MM.1S (cell line): ENCODE data around the gene RASL10B.

Experiments
- DNase-seq: peaks from one replicate; pipeline ENCODE4 v3.0.0-alpha.2; 2015
- H2AFZ ChIP-seq: fragments of 300-600 bp; sonication (generic); 2 replicates; pipeline ENCODE4 v1.6.0; 2016; ENCODE audit warnings: antibody characterized with exemption, low read length
- H3F3A ChIP-seq: fragments of 300-600 bp; sonication (generic); 2 replicates; pipeline ENCODE4 v1.6.1; 2016; ENCODE audit warnings: mild to moderate bottlenecking, antibody characterized with exemption, low read length, moderate library complexity, mixed read lengths; ENCODE audit not compliant: insufficient read depth
- H3K27ac ChIP-seq: fragments of 300-600 bp; sonication (generic); 2 replicates; pipeline ENCODE4 v1.5.1; 2016; ENCODE audit warnings: mild to moderate bottlenecking, low read length
- H3K27me3 ChIP-seq: fragments of 300-600 bp; sonication (generic); replicated peaks from 2 replicates; pipeline ENCODE4 v1.6.0; 2016; ENCODE audit warnings: low read length; ENCODE audit not compliant: insufficient read depth
- H3K36me3 ChIP-seq: fragments of 300-600 bp; sonication (generic); replicated peaks from 2 replicates; pipeline ENCODE4 v1.6.1; 2016; ENCODE audit warnings: mild to moderate bottlenecking, low read length, mixed read lengths; ENCODE audit not compliant: insufficient read depth
- H3K4me1 ChIP-seq: fragments of 300-600 bp; sonication (generic); 2 replicates; pipeline ENCODE4 v1.6.1; 2016; ENCODE audit warnings: low read length, mixed read lengths
- H3K4me2 ChIP-seq: fragments of 300-600 bp; sonication (generic); 2 replicates; pipeline ENCODE4 v1.6.0; 2016; ENCODE audit warnings: low read depth, low read length
- H3K4me3 ChIP-seq: fragments of 300-600 bp; sonication (generic); 2 replicates; pipeline ENCODE4 v1.5.1; 2016; ENCODE audit warnings: low read length, mixed read lengths
- H3K79me2 ChIP-seq: fragments of 300-600 bp; sonication (generic); 2 replicates; pipeline ENCODE4 v1.6.1; 2016; ENCODE audit warnings: mixed run types, low read length, mixed read lengths
- H3K9ac ChIP-seq: fragments of 300-600 bp; sonication (generic); 2 replicates; pipeline ENCODE4 v1.6.1; 2016; ENCODE audit warnings: low read length, mixed read lengths
- H3K9me2 ChIP-seq: fragments of 300-600 bp; sonication (generic); replicated peaks from 2 replicates; pipeline ENCODE4 v1.6.1; 2016; ENCODE audit warnings: mild to moderate bottlenecking, low read length, mixed read lengths; ENCODE audit not compliant: insufficient read depth
- H3K9me3 ChIP-seq: fragments of 300-600 bp; sonication (generic); replicated peaks from 2 replicates; pipeline ENCODE4 v1.6.1; 2016; ENCODE audit warnings: mild to moderate bottlenecking, low read length, mixed read lengths; ENCODE audit not compliant: insufficient read depth
- H4K20me1 ChIP-seq: fragments of 300-600 bp; sonication (generic); 2 replicates; pipeline ENCODE4 v1.6.1; 2016; ENCODE audit warnings: mild to moderate bottlenecking, low read length, moderate library complexity, mixed read lengths; ENCODE audit not compliant: insufficient read depth
- EZH2 ChIP-seq: fragments of 300-600 bp; sonication (generic); optimal IDR thresholded peaks from 2 replicates; pipeline ENCODE3; 2017; ENCODE audit warnings: low read depth, mild to moderate bottlenecking, antibody characterized with exemption, low read length, mixed read lengths
- EZH2phosphoT487 ChIP-seq: fragments of 300-600 bp; sonication (generic); IDR thresholded peaks from 2 replicates; pipeline ENCODE4 v1.6.1; 2018; ENCODE audit warnings: antibody characterized with exemption, low read length
- TF ChIP-seq, protein P1 (sequence below): fragments of 300-600 bp; sonication (generic); IDR thresholded peaks from 2 replicates; pipeline ENCODE4 v1.5.1; 2016; ENCODE audit warnings: antibody characterized with exemption, low read length, mixed read lengths

RASL10B gene

DNA sequence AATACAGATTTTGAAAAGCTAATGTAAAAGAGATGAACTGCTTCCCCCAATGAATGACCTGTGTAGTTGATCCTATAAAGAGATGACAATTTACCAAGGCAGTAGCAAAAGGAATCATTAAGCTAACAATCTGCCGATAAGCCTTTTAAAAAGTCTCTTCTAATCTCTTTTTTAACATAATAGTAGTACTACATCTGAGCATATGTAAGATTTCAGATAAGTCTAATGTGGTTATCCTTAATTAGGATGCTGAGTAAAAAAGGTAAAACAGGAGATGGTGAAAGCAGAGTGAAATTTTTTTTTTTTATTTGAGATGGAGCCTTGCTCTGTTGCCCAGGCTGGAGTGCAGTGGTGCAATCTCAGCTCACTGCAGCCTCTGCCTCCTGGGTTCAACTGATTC lies 26.2 kb upstream of the RASL10B start:
- no peak overlapping the region for H2AFZ ChIP-seq
- H3F3A ChIP-seq = peaks cover 10% of the 10 kb centered on the region
- H4K20me1 ChIP-seq = no peaks in the 10 kb centered on the region
- H3K4me2 ChIP-seq = no peak overlapping the region
- H3K27me3 ChIP-seq = no peaks in the 10 kb centered on the region
- no peaks in the 10 kb centered on the region for H3K36me3 ChIP-seq
- no peak overlapping the region for H3K4me3 ChIP-seq
- peaks cover 24% of the 10 kb centered on the region for H3K4me1 ChIP-seq
- no peak overlapping the region for H3K27ac ChIP-seq
- H3K79me2 ChIP-seq = no peaks in the 10 kb centered on the region
- DNase-seq = no peak
- H3K9ac ChIP-seq = no peak overlapping the region
- no peaks in the 10 kb centered on the region for H3K9me2 ChIP-seq
- no peaks in the 10 kb centered on the region for H3K9me3 ChIP-seq
- no peak for TF ChIP-seq EZH2

DNA sequence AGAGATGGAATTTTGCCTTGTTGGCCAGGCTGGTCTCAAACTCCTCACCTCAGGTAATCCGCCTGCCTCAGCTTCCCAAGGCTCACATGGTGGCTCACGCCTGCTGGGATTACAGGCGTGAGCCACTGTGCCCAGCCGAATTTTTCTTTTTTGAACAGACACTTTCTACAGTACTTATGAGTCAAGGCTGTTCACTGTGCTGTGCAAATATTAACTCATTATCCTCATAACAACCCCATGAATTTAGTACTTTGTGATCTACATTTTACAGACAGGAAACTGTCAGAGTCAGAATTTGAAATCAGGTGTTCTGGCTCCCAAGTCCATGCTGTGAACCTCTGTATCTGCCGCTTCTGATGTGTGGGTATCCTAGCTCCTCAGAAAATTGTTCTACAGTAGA lies 25.7 kb upstream of the RASL10B start:
- H3K9ac ChIP-seq = no peak overlapping the region
- H3K36me3 ChIP-seq = no peaks in the 10 kb centered on the region
- H3K9me2 ChIP-seq = no peaks in the 10 kb centered on the region
- no peaks in the 10 kb centered on the region for H3K27me3 ChIP-seq
- no peaks in the 10 kb centered on the region for H4K20me1 ChIP-seq
- H3K9me3 ChIP-seq = no peaks in the 10 kb centered on the region
- peaks cover 24% of the 10 kb centered on the region for H3K4me1 ChIP-seq
- H3K4me2 ChIP-seq = no peak overlapping the region
- no peak overlapping the region for H3K27ac ChIP-seq
- no peaks in the 10 kb centered on the region for H3K79me2 ChIP-seq
- H2AFZ ChIP-seq = no peak overlapping the region
- TF ChIP-seq EZH2 = no peak
- no peak for TF ChIP-seq EZH2phosphoT487
- TF ChIP-seq, protein P1, sequence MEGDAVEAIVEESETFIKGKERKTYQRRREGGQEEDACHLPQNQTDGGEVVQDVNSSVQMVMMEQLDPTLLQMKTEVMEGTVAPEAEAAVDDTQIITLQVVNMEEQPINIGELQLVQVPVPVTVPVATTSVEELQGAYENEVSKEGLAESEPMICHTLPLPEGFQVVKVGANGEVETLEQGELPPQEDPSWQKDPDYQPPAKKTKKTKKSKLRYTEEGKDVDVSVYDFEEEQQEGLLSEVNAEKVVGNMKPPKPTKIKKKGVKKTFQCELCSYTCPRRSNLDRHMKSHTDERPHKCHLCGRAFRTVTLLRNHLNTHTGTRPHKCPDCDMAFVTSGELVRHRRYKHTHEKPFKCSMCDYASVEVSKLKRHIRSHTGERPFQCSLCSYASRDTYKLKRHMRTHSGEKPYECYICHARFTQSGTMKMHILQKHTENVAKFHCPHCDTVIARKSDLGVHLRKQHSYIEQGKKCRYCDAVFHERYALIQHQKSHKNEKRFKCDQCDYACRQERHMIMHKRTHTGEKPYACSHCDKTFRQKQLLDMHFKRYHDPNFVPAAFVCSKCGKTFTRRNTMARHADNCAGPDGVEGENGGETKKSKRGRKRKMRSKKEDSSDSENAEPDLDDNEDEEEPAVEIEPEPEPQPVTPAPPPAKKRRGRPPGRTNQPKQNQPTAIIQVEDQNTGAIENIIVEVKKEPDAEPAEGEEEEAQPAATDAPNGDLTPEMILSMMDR = no peak
- peaks cover 10% of the 10 kb centered on the region for H3F3A ChIP-seq
- no peak for DNase-seq
- H3K4me3 ChIP-seq = no peak overlapping the region

DNA sequence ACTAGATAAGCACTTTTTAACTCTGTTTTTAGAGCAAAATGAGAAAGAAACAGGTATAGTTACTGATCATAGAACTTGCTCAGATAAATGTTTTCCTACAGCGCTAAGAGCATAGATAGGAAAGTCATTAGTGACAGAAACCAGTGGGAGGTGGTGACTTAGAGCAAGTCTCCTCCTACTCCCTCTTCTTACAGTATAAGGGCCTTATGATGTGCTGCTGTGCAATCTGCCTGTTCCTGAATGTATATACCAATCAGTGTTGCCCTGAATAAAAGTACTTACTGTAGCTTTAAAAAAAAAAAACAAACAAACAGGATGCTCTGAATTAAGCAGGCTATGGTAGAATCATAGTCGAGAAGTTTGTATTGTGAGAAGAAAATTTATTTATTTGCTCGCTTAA lies 23.3 kb upstream of the RASL10B start:
- Histone ChIP-seq H3K27me3 (no peaks in the 10 kb centered on the region), H3K9me3 (no peaks in the 10 kb centered on the region), H3K36me3 (no peaks in the 10 kb centered on the region), H3K4me3 (no peak overlapping the region), H2AFZ (no peak overlapping the region), H3K9ac (no peak overlapping the region), H4K20me1 (no peaks in the 10 kb centered on the region), H3F3A (peaks cover 10% of the 10 kb centered on the region), H3K4me1 (peaks cover 30% of the 10 kb centered on the region), H3K4me2 (peak overlapping the region; percentile 50; the same call in 1 of the 2 replicates), H3K9me2 (no peaks in the 10 kb centered on the region), H3K79me2 (no peaks in the 10 kb centered on the region), H3K27ac (peak overlapping the region; percentile 52; the same call in 1 of the 2 replicates)
- DNase-seq = peak; percentile 45
- TF ChIP-seq EZH2 (no peak), EZH2phosphoT487 (no peak)
- TF ChIP-seq, protein P1 = no peak

DNA sequence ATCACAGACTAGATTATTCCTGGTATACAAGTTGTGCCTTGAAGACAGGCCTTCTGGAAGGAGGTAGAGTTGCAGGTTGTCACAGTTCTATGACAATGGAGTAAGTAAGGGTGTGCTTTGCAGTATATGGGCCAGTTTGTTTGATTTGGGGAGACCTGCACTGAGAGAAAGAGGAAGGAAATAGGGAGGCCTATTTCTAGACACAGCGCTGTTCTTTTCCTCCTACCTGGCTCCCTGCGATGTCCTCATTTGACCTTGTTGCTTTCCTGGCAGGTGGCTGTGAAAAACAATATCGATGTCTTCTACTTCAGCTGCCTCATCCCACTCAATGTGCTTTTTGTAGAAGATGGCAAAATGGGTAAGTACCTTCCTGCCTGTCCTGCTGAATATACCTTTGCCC lies 22.5 kb upstream of the RASL10B start:
- H3K9ac ChIP-seq = peak overlapping the region; percentile 3; the same call in 1 of the 2 replicates
- H3K4me3 ChIP-seq = peak overlapping the region; percentile 5; the same call in 1 of the 2 replicates
- no peaks in the 10 kb centered on the region for H3K79me2 ChIP-seq
- peaks cover 37% of the 10 kb centered on the region for H3K4me1 ChIP-seq
- H4K20me1 ChIP-seq = no peaks in the 10 kb centered on the region
- peak overlapping the region; percentile 52; the same call in 1 of the 2 replicates for H3K27ac ChIP-seq
- peak overlapping the region; percentile 50 for H3K4me2 ChIP-seq
- H3F3A ChIP-seq = peaks cover 10% of the 10 kb centered on the region
- TF ChIP-seq, protein P1 = no peak
- TF ChIP-seq EZH2 = no peak
- TF ChIP-seq EZH2phosphoT487 = no peak
- H3K27me3 ChIP-seq = no peaks in the 10 kb centered on the region
- no peak overlapping the region for H2AFZ ChIP-seq
- H3K36me3 ChIP-seq = no peaks in the 10 kb centered on the region
- peak; percentile 42 for DNase-seq
- H3K9me3 ChIP-seq = no peaks in the 10 kb centered on the region
- H3K9me2 ChIP-seq = no peaks in the 10 kb centered on the region
